Fibroblast of mammary gland (primary cell): Measurements from ENCODE around the gene GLS2.

Experiments used
- DNase-seq: peaks from one replicate; pipeline ENCODE4 v3.0.0-alpha.2; 2010; ENCODE audit warnings: low read depth
- H3K4me3 ChIP-seq: 2 replicates; pipeline ENCODE4 v1.5.1; 2011; ENCODE audit warnings: low read depth, mild to moderate bottlenecking, low read length, moderate library complexity; ENCODE audit not compliant: control insufficient read depth
- CTCF ChIP-seq: conservative IDR thresholded peaks from 2 replicates; pipeline ENCODE4 v1.5.1; 2011; ENCODE audit warnings: low read depth, low read length, inconsistent platforms; ENCODE audit not compliant: control insufficient read depth, insufficient read depth

GLS2 gene

GRCh38 chr12:56434828-56435227 is 53.1 kb downstream of the GLS2 start:
- no peak for TF ChIP-seq CTCF
- H3K4me3 ChIP-seq = no peak overlapping the region
- DNase-seq = no peak

DNA sequence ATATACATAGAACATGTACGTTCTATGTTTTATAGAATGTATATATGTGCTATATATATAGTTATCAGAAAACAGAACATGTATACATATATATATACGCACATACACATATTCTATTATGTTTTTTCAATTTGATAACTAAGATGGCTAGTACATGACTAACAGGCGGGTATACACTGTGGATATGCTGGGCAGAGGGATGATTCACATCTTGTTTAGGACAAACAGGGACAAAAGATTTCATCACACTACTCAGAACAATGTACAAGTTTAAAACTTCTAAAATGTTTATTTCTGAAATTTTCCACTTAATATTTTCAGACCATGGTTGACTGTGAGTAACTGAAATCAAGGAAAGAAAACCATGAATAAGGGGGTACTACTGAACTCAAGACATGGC is 56.1 kb downstream of the GLS2 start:
- H3K4me3 ChIP-seq = no peak overlapping the region
- peak; percentile 37 for DNase-seq
- no peak for TF ChIP-seq CTCF

- no peak for TF ChIP-seq CTCF
- DNase-seq = no peak
- H3K4me3 ChIP-seq = no peak overlapping the region
Measured at GRCh38 chr12:56431288-56431687, 56.7 kb downstream of the GLS2 start.

DNA sequence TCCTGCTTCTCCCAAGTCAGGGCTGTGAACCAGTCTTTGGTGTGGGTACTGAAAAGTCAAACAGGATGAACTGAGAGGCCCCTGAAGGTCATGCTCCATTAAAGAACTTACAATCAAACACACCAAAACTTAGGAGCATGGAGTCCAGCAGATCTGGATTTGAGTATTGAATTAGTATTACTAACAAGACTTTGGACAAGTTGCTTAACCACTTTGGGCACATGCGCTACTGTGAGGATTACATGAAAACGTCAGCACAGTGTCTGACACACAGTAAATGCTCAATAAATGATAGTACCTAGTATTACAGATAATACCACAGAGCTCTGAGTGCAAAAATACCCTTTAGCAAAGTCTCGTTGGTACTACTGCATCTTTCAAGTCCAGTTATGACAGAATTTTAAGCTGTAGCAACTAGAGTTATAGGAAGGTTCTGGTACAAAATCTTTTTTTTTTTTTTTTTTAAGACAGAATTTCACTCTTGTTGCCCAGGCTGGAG is 62.0 kb downstream of the GLS2 start:
- no peak for TF ChIP-seq CTCF
- DNase-seq = no peak
- no peak overlapping the region for H3K4me3 ChIP-seq

GRCh38 chr12:56425193-56425592 is 62.8 kb downstream of the GLS2 start:
- no peak for DNase-seq
- no peak for TF ChIP-seq CTCF
- H3K4me3 ChIP-seq = no peak overlapping the region
